K562 (cell line): ENCODE measurements around the gene PRKACA. TPM values are rescaled to one million over a fixed set of nuclear protein-coding genes. Genes with fewer than 3 reads are reported as not detected.

Experiments
- FOXA3 ChIP-seq, 2 experiments: fragments of 450-650 bp in 1 of 2; sonication (generic) in 1 of 2; formaldehyde crosslinking; IDR thresholded peaks in 1 of 2; conservative IDR thresholded peaks in 1 of 2; 2 replicates each; pipeline versions ENCODE4 v1.4.0 to v1.8.0; 2020 to 2022; ENCODE audit warnings: mild to moderate bottlenecking in 2 of 2, missing genetic modification reagents in 1 of 2
- MCM2 ChIP-seq: fragments of 450-650 bp; IDR thresholded peaks from 2 replicates; pipeline ENCODE4 v1.6.1; 2017; ENCODE audit warnings: low read depth, mild to moderate bottlenecking
- ZNF24 ChIP-seq: fragments of 450-650 bp; IDR thresholded peaks from 2 replicates; pipeline ENCODE4 v1.6.1; 2016
- polyA plus RNA-seq, 8 experiments: library from polyadenylated mRNA; depleted of rRNA in 4 of 8; stranded (reverse) in 5 of 8; unstranded in 3 of 8; fragments of >200 nt; fragmentation: Nextera tagmentation in 2 of 8; fragmentation: Illumina TruSeq in 1 of 8; extraction: Ambion mirVana in 2 of 8; extraction: Trizol in 1 of 8; gene quantifications; 2 replicates each; pipeline versions ENCODE4 v1.2.1 to v1.2.3, GENCODE V29; 2011 to 2014; ENCODE audit warnings: inconsistent platforms in 1 of 8, missing spikeins in 1 of 8
- total RNA-seq, 7 experiments: library from RNA; depleted of rRNA in 6 of 7; stranded (reverse); fragments of >200 nt in 6 of 7; fragmentation: Illumina TruSeq in 2 of 7; extraction: Trizol in 2 of 7; gene quantifications; 2 replicates each; pipeline versions ENCODE4 v1.2.1 to v1.2.3, GENCODE V29; 2011 to 2021; ENCODE audit warnings: low replicate concordance in 1 of 7
- TF ChIP-seq, protein P1 (sequence below), 2 experiments: fragments of 450-650 bp; IDR thresholded peaks; 2 replicates each; pipeline ENCODE4 v1.6.1; 2016; ENCODE audit warnings: mild to moderate bottlenecking in 2 of 2, borderline replicate concordance in 1 of 2, low read depth in 1 of 2, moderate library complexity in 1 of 2
- TF ChIP-seq, protein P2 (sequence below): fragments of 450-650 bp; IDR thresholded peaks from 2 replicates; pipeline ENCODE4 v1.6.1; 2014; ENCODE audit warnings: low read depth, mild to moderate bottlenecking, moderate library complexity, borderline replicate concordance

The PRKACA gene
- total and polyA plus RNA-seq, 9 of the 15 experiments (the other 6 are each of a cell fraction or from before 2014, with no cell fraction given) = 1.2 to 63.1 (median 13.0) TPM

DNA sequence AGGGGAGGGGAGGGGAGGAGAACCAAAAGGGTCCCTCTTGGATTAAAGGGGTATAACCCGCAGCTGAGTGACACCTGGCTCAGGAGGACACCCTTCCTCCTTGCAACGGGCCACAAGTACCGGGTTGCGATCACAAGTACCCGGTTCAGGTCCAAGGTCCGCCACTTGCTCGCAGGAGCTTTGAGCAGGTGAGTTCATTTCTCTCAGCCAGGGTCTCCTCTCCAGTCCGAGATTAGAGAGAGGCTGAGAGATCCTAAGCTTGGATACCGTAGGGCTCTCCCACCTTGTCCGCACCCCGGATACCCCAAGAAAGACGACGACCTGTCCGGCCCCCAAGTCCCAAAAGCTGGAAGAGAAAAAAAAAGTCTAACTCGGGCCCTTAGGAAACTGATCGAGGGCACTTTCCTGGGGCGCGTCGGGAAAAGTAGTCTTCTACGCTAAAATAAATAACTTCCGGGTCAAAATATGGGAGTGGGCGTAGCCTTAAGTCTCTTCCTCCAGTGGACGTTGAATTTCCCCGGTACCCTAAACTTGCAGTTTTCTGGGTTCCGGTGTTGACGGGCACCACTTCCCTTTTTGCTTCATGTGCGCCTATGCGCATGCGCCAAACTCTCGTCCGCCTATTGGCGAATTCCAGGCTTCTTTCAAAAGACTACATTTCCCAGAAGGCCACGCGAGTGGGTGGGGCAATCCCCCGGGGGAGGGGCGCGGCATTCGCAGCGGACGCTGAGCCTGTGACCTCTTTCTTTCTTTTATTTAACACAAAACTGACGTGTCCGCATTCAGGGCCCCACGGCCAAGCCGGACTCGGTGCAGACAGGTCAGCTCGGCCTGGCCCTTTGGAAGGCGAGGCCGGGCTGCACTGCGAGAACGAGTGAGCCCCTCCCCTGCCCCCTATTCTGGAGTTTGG lies 36.4 kb downstream of the PRKACA start (continued):
- TF ChIP-seq, protein P1, sequence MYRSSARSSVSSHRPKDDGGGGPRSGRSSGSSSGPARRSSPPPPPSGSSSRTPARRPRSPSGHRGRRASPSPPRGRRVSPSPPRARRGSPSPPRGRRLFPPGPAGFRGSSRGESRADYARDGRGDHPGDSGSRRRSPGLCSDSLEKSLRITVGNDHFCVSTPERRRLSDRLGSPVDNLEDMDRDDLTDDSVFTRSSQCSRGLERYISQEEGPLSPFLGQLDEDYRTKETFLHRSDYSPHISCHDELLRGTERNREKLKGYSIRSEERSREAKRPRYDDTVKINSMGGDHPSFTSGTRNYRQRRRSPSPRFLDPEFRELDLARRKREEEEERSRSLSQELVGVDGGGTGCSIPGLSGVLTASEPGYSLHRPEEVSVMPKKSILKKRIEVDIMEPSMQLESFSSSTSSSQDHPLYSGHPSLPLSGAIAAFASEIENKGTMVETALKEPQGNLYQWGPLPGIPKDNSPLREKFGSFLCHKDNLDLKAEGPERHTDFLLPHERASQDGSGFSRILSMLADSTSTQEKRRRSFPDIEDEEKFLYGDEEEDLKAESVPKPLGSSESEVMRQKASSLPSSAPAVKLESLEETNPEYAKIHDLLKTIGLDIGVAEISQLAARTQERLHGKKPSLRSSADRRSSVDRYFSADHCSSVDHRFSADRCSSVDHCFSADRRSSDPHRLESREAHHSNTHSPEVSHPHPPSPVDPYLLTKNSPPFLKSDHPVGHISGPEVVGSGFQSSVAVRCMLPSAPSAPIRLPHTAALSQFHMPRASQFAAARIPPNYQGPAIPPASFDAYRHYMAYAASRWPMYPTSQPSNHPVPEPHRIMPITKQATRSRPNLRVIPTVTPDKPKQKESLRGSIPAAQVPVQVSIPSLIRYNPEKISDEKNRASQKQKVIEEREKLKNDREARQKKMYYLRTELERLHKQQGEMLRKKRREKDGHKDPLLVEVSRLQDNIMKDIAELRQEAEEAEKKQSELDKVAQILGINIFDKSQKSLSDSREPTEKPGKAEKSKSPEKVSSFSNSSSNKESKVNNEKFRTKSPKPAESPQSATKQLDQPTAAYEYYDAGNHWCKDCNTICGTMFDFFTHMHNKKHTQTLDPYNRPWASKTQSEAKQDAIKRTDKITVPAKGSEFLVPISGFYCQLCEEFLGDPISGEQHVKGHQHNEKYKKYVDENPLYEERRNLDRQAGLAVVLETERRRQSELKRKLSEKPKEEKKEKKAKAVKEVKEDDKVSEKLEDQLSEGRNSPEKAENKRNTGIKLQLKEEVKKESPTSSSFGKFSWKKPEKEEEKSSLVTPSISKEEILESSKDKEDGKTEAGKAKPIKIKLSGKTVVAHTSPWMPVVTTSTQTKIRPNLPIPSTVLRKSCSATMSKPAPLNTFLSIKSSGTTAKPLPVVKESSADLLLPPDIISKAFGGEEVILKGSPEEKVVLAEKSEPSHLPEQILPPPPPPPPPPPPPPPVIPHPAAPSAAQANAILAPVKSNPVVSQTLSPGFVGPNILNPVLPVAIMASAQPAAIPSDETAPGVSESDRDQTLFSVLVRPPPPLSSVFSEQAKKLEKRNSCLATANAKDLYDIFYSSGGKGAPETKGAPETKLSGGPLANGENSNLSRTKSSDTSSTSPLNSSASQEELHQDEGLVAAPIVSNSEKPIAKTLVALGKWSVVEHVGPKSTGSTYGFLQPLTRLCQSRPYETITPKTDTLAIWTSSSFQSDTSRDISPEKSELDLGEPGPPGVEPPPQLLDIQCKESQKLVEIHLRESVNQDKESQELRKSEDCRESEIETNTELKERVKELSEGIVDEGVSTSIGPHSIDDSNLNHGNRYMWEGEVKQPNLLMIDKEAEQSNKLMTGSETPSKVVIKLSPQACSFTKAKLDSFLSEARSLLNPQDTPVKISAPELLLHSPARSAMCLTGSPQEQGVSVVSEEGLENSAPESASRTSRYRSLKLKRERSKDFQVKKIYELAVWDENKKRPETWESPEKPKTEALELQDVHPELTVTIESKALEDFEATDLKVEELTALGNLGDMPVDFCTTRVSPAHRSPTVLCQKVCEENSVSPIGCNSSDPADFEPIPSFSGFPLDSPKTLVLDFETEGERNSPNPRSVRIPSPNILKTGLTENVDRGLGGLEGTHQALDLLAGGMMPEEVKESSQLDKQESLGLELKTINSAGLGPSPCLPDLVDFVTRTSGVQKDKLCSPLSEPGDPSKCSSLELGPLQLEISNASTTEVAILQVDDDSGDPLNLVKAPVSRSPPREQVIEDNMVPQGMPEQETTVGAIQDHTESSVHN (IDR thresholded peaks at IDR 0.05; ENCODE audit: borderline replicate concordance in 1 of 2, low read depth in 1 of 2) = no peak
- TF ChIP-seq MCM2 (no peak), FOXA3 (CRISPR knock-in tag; conservative IDR thresholded peaks at IDR 0.05 in 1 of 2, IDR thresholded peaks at IDR 0.05 in 1 of 2) (0 out of 4 replicates have a peak, but pooled peaks of 1 of the 2 experiments have one; percentile 16), ZNF24 (no peak)
- TF ChIP-seq, protein P2, sequence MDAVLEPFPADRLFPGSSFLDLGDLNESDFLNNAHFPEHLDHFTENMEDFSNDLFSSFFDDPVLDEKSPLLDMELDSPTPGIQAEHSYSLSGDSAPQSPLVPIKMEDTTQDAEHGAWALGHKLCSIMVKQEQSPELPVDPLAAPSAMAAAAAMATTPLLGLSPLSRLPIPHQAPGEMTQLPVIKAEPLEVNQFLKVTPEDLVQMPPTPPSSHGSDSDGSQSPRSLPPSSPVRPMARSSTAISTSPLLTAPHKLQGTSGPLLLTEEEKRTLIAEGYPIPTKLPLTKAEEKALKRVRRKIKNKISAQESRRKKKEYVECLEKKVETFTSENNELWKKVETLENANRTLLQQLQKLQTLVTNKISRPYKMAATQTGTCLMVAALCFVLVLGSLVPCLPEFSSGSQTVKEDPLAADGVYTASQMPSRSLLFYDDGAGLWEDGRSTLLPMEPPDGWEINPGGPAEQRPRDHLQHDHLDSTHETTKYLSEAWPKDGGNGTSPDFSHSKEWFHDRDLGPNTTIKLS = peak; percentile 93
